Measurements from ENCODE around the gene CLEC4G.

DNA sequence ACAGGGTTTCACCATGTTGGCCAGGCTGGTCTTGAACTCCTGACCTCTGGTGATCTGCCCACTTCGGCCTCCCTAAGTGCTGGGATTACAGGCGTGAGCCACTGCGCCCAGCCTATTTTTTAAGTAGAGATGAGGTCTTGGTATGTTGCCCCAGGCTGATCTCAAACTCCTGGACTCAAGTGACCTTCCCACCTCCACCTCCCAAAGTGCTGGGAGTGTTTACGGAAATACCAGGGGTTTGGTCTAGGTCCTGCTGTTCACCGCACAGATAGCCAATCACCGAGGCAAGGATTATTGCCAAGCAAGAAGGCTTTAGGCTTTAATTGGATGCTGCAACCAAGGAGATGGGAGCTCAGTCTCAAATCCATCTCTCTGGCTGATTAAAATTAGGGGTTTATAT, 11.6 kb downstream of the CLEC4G start:
- TF ChIP-seq, protein P1, sequence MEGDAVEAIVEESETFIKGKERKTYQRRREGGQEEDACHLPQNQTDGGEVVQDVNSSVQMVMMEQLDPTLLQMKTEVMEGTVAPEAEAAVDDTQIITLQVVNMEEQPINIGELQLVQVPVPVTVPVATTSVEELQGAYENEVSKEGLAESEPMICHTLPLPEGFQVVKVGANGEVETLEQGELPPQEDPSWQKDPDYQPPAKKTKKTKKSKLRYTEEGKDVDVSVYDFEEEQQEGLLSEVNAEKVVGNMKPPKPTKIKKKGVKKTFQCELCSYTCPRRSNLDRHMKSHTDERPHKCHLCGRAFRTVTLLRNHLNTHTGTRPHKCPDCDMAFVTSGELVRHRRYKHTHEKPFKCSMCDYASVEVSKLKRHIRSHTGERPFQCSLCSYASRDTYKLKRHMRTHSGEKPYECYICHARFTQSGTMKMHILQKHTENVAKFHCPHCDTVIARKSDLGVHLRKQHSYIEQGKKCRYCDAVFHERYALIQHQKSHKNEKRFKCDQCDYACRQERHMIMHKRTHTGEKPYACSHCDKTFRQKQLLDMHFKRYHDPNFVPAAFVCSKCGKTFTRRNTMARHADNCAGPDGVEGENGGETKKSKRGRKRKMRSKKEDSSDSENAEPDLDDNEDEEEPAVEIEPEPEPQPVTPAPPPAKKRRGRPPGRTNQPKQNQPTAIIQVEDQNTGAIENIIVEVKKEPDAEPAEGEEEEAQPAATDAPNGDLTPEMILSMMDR (IDR thresholded peaks at IDR 0.05; ENCODE audit: borderline replicate concordance, extremely low read depth, low read length, poor library complexity, severe bottlenecking) = no peak
- TF ChIP-seq EZH2 (IDR thresholded peaks at IDR 0.05; ENCODE audit: borderline replicate concordance, low read depth, low read length, severe bottlenecking) = no peak
